ENCODE data around the gene SNCB.

DNA sequence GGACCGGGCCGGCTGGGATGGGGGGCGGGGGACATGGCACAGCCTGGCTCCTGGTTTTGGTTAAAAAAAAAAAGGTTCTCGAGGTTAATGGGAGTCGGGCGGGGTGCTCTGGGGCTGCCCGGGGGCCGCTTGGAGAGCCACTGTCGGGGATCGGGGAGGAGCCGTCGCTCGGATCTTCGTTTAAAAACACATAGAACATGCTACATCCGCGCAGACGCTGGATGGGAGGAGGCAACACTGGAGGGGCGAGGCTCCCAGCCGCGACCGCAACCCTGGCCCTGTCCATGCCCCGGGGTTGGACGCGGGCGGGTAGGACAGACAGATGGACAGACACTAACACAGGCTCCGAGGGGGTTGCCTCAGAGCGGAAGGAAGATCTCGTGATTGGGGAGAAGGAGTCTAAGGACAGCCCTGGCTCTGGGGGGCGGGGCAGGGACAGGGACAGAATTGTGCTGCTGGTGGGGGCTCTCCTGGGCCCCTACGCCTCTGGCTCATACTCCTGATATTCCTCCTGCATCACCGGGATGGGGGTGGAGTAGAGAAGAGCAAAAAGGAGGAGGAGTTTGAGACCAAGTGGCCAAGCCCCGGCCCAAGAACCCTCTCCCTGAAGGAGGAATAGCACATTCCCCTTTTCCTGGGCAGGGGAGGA lies 9.9 kb downstream of the SNCB start:
- no peak for TF ChIP-seq CTCF (IDR thresholded peaks at IDR 0.05)
- no peak for TF ChIP-seq POLR2A (IDR thresholded peaks at IDR 0.05)
- TF ChIP-seq POLR2AphosphoS5 (IDR thresholded peaks at IDR 0.05): no peak
- no peak for TF ChIP-seq EP300 (IDR thresholded peaks at IDR 0.05)
